SK-N-MC (cell line): ENCODE data around the gene ATP10D.

Experiments used
- EZH2 ChIP-seq: fragments of 200-600 bp; sonication (generic); IDR thresholded peaks from one replicate; pipeline ENCODE4 v1.6.1; 2017; ENCODE audit warnings: antibody characterized with exemption
- POLR2AphosphoS5 ChIP-seq: IDR thresholded peaks from 2 replicates; pipeline ENCODE4 v1.6.1; 2012; ENCODE audit warnings: mild to moderate bottlenecking, low read depth, low read length, borderline replicate concordance

DNA sequence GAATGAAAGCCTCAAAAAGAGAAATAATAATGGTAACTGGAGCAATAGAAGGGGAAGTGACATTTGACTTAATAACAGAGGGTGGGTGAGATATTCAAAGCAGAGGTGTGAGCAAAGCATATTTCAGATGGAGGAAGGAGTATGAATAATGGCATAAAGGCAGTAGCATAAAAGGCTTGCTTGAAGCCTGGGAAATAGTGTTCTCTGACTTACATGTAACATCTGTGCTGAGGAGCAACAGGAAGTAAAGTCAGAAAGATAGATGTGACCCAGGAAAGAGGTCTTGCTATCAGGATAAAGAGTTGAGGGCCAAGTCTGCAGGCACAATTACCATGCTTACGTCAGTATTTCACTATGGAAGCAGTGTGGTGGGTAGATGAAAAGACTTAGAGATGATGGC is 28.4 kb downstream of the ATP10D start:
- TF ChIP-seq POLR2AphosphoS5 (no peak), EZH2 (no peak)
